DND-41 (cell line): ENCODE results near the gene FAM72B.
A peak's percentile ranks its signal among the peaks of the same experiment; 100 is the strongest.
"Not testable (repeated sequence)": the region's sequence is repeated elsewhere in the genome, so short reads cannot be mapped to it uniquely, and the experiment has no call there.

ENCODE experiments used
- ATAC-seq: fragments of 200-7000 bp; cut with Tn5 transposase; 3 replicates; pipeline ENCODE4 v1.9.1; 2021; ENCODE audit warnings: low read depth; ENCODE audit not compliant: insufficient read depth
- DNase-seq: peaks from one replicate; pipeline ENCODE4 v3.0.0-alpha.2; 2020
- H2AFZ ChIP-seq: 2 replicates; pipeline ENCODE4 v1.6.0; 2012; ENCODE audit warnings: low read depth, low read length
- H3K27ac ChIP-seq: 2 replicates; pipeline ENCODE4 v1.5.1; 2012; ENCODE audit warnings: low read length, inconsistent platforms
- H3K27me3 ChIP-seq: fragments of 200-600 bp; sonication (generic); 2 replicates; pipeline ENCODE4 v1.6.0; 2012; ENCODE audit warnings: low read length, mild to moderate bottlenecking, inconsistent platforms; ENCODE audit not compliant: insufficient read depth, poor library complexity
- H3K36me3 ChIP-seq: 2 replicates; pipeline ENCODE4 v1.5.1; 2012; ENCODE audit warnings: low read length, inconsistent platforms; ENCODE audit not compliant: insufficient read depth
- H3K4me1 ChIP-seq: 2 replicates; pipeline ENCODE4 v1.5.1; 2012; ENCODE audit warnings: mild to moderate bottlenecking, low read length; ENCODE audit not compliant: insufficient read depth
- H3K4me2 ChIP-seq: 2 replicates; pipeline ENCODE4 v1.6.0; 2012; ENCODE audit warnings: mild to moderate bottlenecking, moderate library complexity, low read length, inconsistent platforms; ENCODE audit not compliant: insufficient read depth
- H3K4me3 ChIP-seq, 2 experiments: fragments of 200-600 bp in 1 of 2; shearing (Covaris generic) in 1 of 2; 2 replicates each; pipeline ENCODE4 v1.5.1; 2012 to 2016; ENCODE audit warnings: inconsistent platforms in 2 of 2, low read length in 2 of 2, mild to moderate bottlenecking in 2 of 2, low read depth in 1 of 2, moderate library complexity in 1 of 2
- H3K79me2 ChIP-seq: 2 replicates; pipeline ENCODE4 v1.6.0; 2012; ENCODE audit warnings: low read length, inconsistent platforms; ENCODE audit not compliant: insufficient read depth
- H3K9ac ChIP-seq: 2 replicates; pipeline ENCODE4 v1.6.0; 2012; ENCODE audit warnings: low read depth, mild to moderate bottlenecking, inconsistent platforms, low read length, moderate library complexity
- H3K9me3 ChIP-seq: 2 replicates; pipeline ENCODE4 v1.5.1; 2012; ENCODE audit warnings: low read length, moderate library complexity, mild to moderate bottlenecking, inconsistent platforms; ENCODE audit not compliant: insufficient read depth, severe bottlenecking
- H4K20me1 ChIP-seq: 2 replicates; pipeline ENCODE4 v1.6.0; 2012; ENCODE audit warnings: low read length; ENCODE audit not compliant: insufficient read depth

FAM72B gene

GRCh38 chr1:121184290-121185127, at the start of gene FAM72B, which contains the start of gene SRGAP2C:
Gene FAM72B (minus strand): TSS chr1:121184340. CDS start chr1:121183489, 851 bp downstream.
Gene SRGAP2C (plus strand): TSS chr1:121184975. CDS start chr1:121187447, 2,472 bp downstream.
- DNase-seq = peak; percentile 96
- H3K27ac ChIP-seq = peak within 1 kb of the TSS; percentile 64; the same call in 1 of the 2 replicates
- peak; percentile 85 for ATAC-seq
- H3K9ac ChIP-seq = peak within 1 kb of the TSS; percentile 53
- peak within 1 kb of the TSS; percentile 52; the same call in 1 of the 2 replicates for H3K4me2 ChIP-seq
- H3K4me1 ChIP-seq, H3K27me3 ChIP-seq, H3K79me2 ChIP-seq, H4K20me1 ChIP-seq, H3K9me3 ChIP-seq, H3K36me3 ChIP-seq: not testable (repeated sequence)
- H3K4me3 ChIP-seq = peak within 1 kb of the TSS; percentile 20 to 56; a peak in 3 of 4 replicates
- peak within 1 kb of the TSS; percentile 58 for H2AFZ ChIP-seq

GRCh38 chr1:121232445-121233125, 48.4 kb upstream of the FAM72B start:
- not testable (repeated sequence) for H3K4me2 ChIP-seq, H3K9ac ChIP-seq, H3K4me1 ChIP-seq, H3K4me3 ChIP-seq, H2AFZ ChIP-seq, H3K27ac ChIP-seq, H4K20me1 ChIP-seq, DNase-seq, H3K27me3 ChIP-seq, H3K9me3 ChIP-seq, H3K36me3 ChIP-seq, H3K79me2 ChIP-seq
- peak; percentile 41; the same call in 2 of the 3 replicates for ATAC-seq

- H3K79me2 ChIP-seq, ATAC-seq, H3K4me3 ChIP-seq, H3K9me3 ChIP-seq, H2AFZ ChIP-seq, H3K27me3 ChIP-seq, H3K9ac ChIP-seq, H3K4me2 ChIP-seq, H4K20me1 ChIP-seq, H3K4me1 ChIP-seq, DNase-seq, H3K36me3 ChIP-seq, H3K27ac ChIP-seq: not testable (repeated sequence)
These were observed 46.5 kb upstream of the FAM72B start for GRCh38 chr1:121230636-121231035.

GRCh38 chr1:121227544-121228330, 43.6 kb upstream of the FAM72B start:
- not testable (repeated sequence) for H3K27ac ChIP-seq, H2AFZ ChIP-seq, H4K20me1 ChIP-seq, H3K9ac ChIP-seq, DNase-seq, H3K9me3 ChIP-seq, H3K27me3 ChIP-seq, H3K79me2 ChIP-seq, H3K4me2 ChIP-seq, H3K4me3 ChIP-seq, H3K36me3 ChIP-seq, ATAC-seq, H3K4me1 ChIP-seq

- H3K9me3 ChIP-seq, H3K79me2 ChIP-seq, H4K20me1 ChIP-seq, H3K27ac ChIP-seq, H3K9ac ChIP-seq, H3K4me1 ChIP-seq, H3K4me3 ChIP-seq, H3K4me2 ChIP-seq, H3K27me3 ChIP-seq, ATAC-seq, DNase-seq, H3K36me3 ChIP-seq, H2AFZ ChIP-seq: not testable (repeated sequence)
These were observed 42.8 kb upstream of the FAM72B start for GRCh38 chr1:121226925-121227324.

- not testable (repeated sequence) for H3K4me1 ChIP-seq, DNase-seq, H3K9me3 ChIP-seq, H3K27me3 ChIP-seq, H4K20me1 ChIP-seq, H3K79me2 ChIP-seq, H3K36me3 ChIP-seq, H3K27ac ChIP-seq, H3K4me3 ChIP-seq, H3K4me2 ChIP-seq, ATAC-seq, H2AFZ ChIP-seq, H3K9ac ChIP-seq
These were observed 42.3 kb upstream of the FAM72B start for GRCh38 chr1:121226295-121226904.

- not testable (repeated sequence) for H3K27ac ChIP-seq, H3K4me1 ChIP-seq, DNase-seq, H3K4me2 ChIP-seq, H3K4me3 ChIP-seq, H2AFZ ChIP-seq, H3K79me2 ChIP-seq, H3K36me3 ChIP-seq, H3K9ac ChIP-seq, H3K27me3 ChIP-seq, H4K20me1 ChIP-seq, H3K9me3 ChIP-seq
- ATAC-seq = peak; percentile 40; the same call in 1 of the 3 replicates
These were observed 40.6 kb upstream of the FAM72B start for GRCh38 chr1:121224714-121225113.
